ENCODE data around the gene TCP11.
"Not testable (repeated sequence)": the region's sequence is repeated elsewhere in the genome, so short reads cannot be mapped to it uniquely, and the experiment has no call there.

TCP11 gene

GRCh38 chr6:35142588-35143569 lies 1.7 kb upstream of the TCP11 start:
- DNase-seq (ENCODE audit: low read depth), result no peak
- no peak overlapping the region for H3K4me3 ChIP-seq (ENCODE audit: low read depth, low read length)
- TF ChIP-seq CTCF (IDR thresholded peaks at IDR 0.05; ENCODE audit: control insufficient read depth, extremely low read depth, insufficient read depth), result no peak

GRCh38 chr6:35140639-35141006 lies 516 bp downstream of the TCP11 start:
- H3K4me3 ChIP-seq (ENCODE audit: low read depth, low read length), result no peak overlapping the region
- no peak for DNase-seq (ENCODE audit: low read depth)
- TF ChIP-seq CTCF (IDR thresholded peaks at IDR 0.05; ENCODE audit: control insufficient read depth, extremely low read depth, insufficient read depth), result no peak

GRCh38 chr6:35139924-35140638 lies 1.1 kb downstream of the TCP11 start:
- no peak overlapping the region for H3K4me3 ChIP-seq (ENCODE audit: low read depth, low read length)
- peak; percentile 13 for DNase-seq (ENCODE audit: low read depth)
- peak; percentile 89 for TF ChIP-seq CTCF (IDR thresholded peaks at IDR 0.05; ENCODE audit: control insufficient read depth, extremely low read depth, insufficient read depth)

- no peak for DNase-seq (ENCODE audit: low read depth)
- no peak overlapping the region for H3K4me3 ChIP-seq (ENCODE audit: low read depth, low read length)
- TF ChIP-seq CTCF (IDR thresholded peaks at IDR 0.05; ENCODE audit: control insufficient read depth, extremely low read depth, insufficient read depth), result no peak
Observed at GRCh38 chr6:35139470-35139869, 1.7 kb downstream of the TCP11 start.

- not testable (repeated sequence) for H3K4me3 ChIP-seq (ENCODE audit: low read depth, low read length); DNase-seq (ENCODE audit: low read depth)
Observed at GRCh38 chr6:35138191-35138590, 2.9 kb downstream of the TCP11 start.

GRCh38 chr6:35136185-35136584 lies 5.0 kb downstream of the TCP11 start:
- H3K4me3 ChIP-seq (ENCODE audit: low read depth, low read length), result no peak overlapping the region
- TF ChIP-seq CTCF (IDR thresholded peaks at IDR 0.05; ENCODE audit: control insufficient read depth, extremely low read depth, insufficient read depth), result no peak

GRCh38 chr6:35128496-35128895 lies 12.6 kb downstream of the TCP11 start:
- TF ChIP-seq CTCF (IDR thresholded peaks at IDR 0.05; ENCODE audit: control insufficient read depth, extremely low read depth, insufficient read depth), result no peak
- no peak for DNase-seq (ENCODE audit: low read depth)
- H3K4me3 ChIP-seq (ENCODE audit: low read depth, low read length), result no peak overlapping the region

More at GRCh38 chr6:35136185-35136584, 5.0 kb downstream of the TCP11 start:
- DNase-seq (ENCODE audit: low read depth), result no peak

All from LNCaP clone FGC (cell line).